B cell (primary cell): ENCODE data around the gene UBE2R2. TPM values are rescaled to one million over a fixed set of nuclear protein-coding genes. Genes with fewer than 3 reads are reported as not detected.

Source experiments
- ATAC-seq: fragments of 200-7000 bp; cut with Tn5 transposase; one replicate; pipeline ENCODE4 v1.10.0; 2021; ENCODE audit warnings: low read depth, mild to moderate bottlenecking, moderate number of reproducible peaks, moderate library complexity
- CTCF ChIA-PET: fragments of 350-600 bp; sonication (Branson Sonifier 250); formaldehyde crosslinking; loops from one replicate; lab custom pipeline; 2021; ENCODE audit warnings: antibody characterized with exemption, inconsistent platforms; lab: Charles Lee
- POLR2A ChIA-PET: fragments of 350-600 bp; sonication (Branson Sonifier 250); formaldehyde crosslinking; loops from one replicate; lab custom pipeline; 2021; ENCODE audit warnings: antibody characterized with exemption; lab: Charles Lee
- DNase-seq: peaks from one replicate; pipeline ENCODE4 v3.0.0; 2013
- H2AFZ ChIP-seq: 2 replicates; pipeline ENCODE4 v1.6.1; 2012; ENCODE audit warnings: mild to moderate bottlenecking, low read depth, low read length; ENCODE audit not compliant: insufficient read depth, poor library complexity, severe bottlenecking
- H3K27ac ChIP-seq, 2 donors: 1 replicate in 1 of 2; 2 replicates in 1 of 2; pipeline ENCODE4 v1.5.1; 2012 to 2013; ENCODE audit warnings: low read length in 2 of 2, mild to moderate bottlenecking in 2 of 2, moderate library complexity in 1 of 2
- H3K27me3 ChIP-seq, 4 experiments: fragments of 200-600 bp in 1 of 4; sonication (generic) in 1 of 4; replicated peaks in 1 of 4; 1 replicate in 2 of 4; 2 replicates in 2 of 4; pipeline versions ENCODE4 v1.6.1 to v1.7.0; 2013 to 2016; ENCODE audit warnings: low read length in 3 of 4, mild to moderate bottlenecking in 2 of 4, mixed read lengths in 1 of 4, moderate library complexity in 1 of 4; ENCODE audit not compliant: insufficient read depth in 4 of 4, control insufficient read depth in 3 of 4; ENCODE audit errors: control extremely low read depth in 1 of 4
- H3K36me3 ChIP-seq, 2 experiments: replicated peaks in 1 of 2; 1 replicate in 1 of 2; 2 replicates in 1 of 2; pipeline versions ENCODE4 v1.6.1 to v1.7.1; 2013; ENCODE audit warnings: low read length in 1 of 2; ENCODE audit not compliant: insufficient read depth in 2 of 2, control insufficient read depth in 1 of 2; ENCODE audit errors: control extremely low read depth in 1 of 2, extremely low read depth in 1 of 2
- H3K4me1 ChIP-seq, 2 donors: fragments of 200-600 bp in 1 of 2; sonication (generic) in 1 of 2; 1 replicate in 1 of 2; 2 replicates in 1 of 2; pipeline versions ENCODE4 v1.5.1 to v1.6.1; 2013 to 2017; ENCODE audit warnings: low read length in 2 of 2; ENCODE audit not compliant: control insufficient read depth in 2 of 2, insufficient read depth in 2 of 2
- H3K4me2 ChIP-seq: replicated peaks from 2 replicates; pipeline ENCODE3; 2012; ENCODE audit warnings: mild to moderate bottlenecking, low read depth, low read length; ENCODE audit not compliant: poor library complexity, severe bottlenecking
- H3K4me3 ChIP-seq, 5 experiments: fragments of 200-600 bp in 1 of 5; sonication (generic) in 1 of 5; 1 replicate in 3 of 5; 2 replicates in 2 of 5; pipeline versions ENCODE4 v1.5.1 to v1.7.0; 2011 to 2016; ENCODE audit warnings: low read length in 4 of 5, mild to moderate bottlenecking in 4 of 5, low read depth in 2 of 5, control low read depth in 1 of 5, moderate library complexity in 1 of 5; ENCODE audit not compliant: insufficient read depth in 1 of 5; ENCODE audit errors: control extremely low read depth in 1 of 5, extremely low read depth in 1 of 5
- H3K79me2 ChIP-seq: fragments of 200-600 bp; sonication (generic); one replicate; pipeline ENCODE4 v1.6.0; 2016; ENCODE audit warnings: low read length; ENCODE audit not compliant: control insufficient read depth, insufficient read depth
- H3K9ac ChIP-seq: fragments of 200-600 bp; sonication (generic); 2 replicates; pipeline ENCODE4 v1.6.1; 2017; ENCODE audit warnings: mild to moderate bottlenecking, low read length, moderate library complexity
- H3K9me3 ChIP-seq, 3 donors: one replicate each; pipeline versions ENCODE4 v1.6.1 to v1.7.1; 2013; ENCODE audit warnings: low read length in 2 of 3; ENCODE audit not compliant: control insufficient read depth in 2 of 3, insufficient read depth in 1 of 3; ENCODE audit errors: control extremely low read depth in 1 of 3
- H4K20me1 ChIP-seq: 2 replicates; pipeline ENCODE4 v1.6.0; 2012; ENCODE audit warnings: mild to moderate bottlenecking, low read length; ENCODE audit not compliant: insufficient read depth, control insufficient read depth, poor library complexity, severe bottlenecking
- H3K27ac Mint-ChIP-seq: one replicate; pipeline ENCODE4 v1.8.0; 2021; ENCODE audit warnings: mixed read lengths
- H3K27me3 Mint-ChIP-seq: one replicate; pipeline ENCODE4 v1.8.0; 2021; ENCODE audit warnings: mixed read lengths
- H3K4me1 Mint-ChIP-seq: one replicate; pipeline ENCODE4 v1.8.0; 2021; ENCODE audit warnings: mixed read lengths
- H3K4me3 Mint-ChIP-seq: one replicate; pipeline ENCODE4 v1.8.0; 2021; ENCODE audit warnings: mixed read lengths
- H3K9me3 Mint-ChIP-seq: one replicate; pipeline ENCODE4 v1.8.0; 2022; ENCODE audit warnings: mixed read lengths; ENCODE audit not compliant: insufficient read depth
- EZH2 ChIP-seq: IDR thresholded peaks from 2 replicates; pipeline ENCODE4 v1.6.1; 2012; ENCODE audit warnings: borderline replicate concordance, low read depth, mild to moderate bottlenecking, moderate library complexity, low read length; ENCODE audit not compliant: insufficient read depth, poor library complexity, severe bottlenecking
- WGBS: methylation state at CpG from one replicate; pipeline ENCODE4 v1.1.5; 2013; ENCODE audit warnings: missing lambda C conversion rate; ENCODE audit not compliant: insufficient coverage; 5-methylcytosine and 5-hydroxymethylcytosine counted together
- intact Hi-C: fragments of 100-400 bp; cut with micrococcal nuclease; formaldehyde crosslinking; loops from one replicate; pipeline ENCODE4 v1.10.0; 2022
- polyA plus RNA-seq: library from polyadenylated mRNA; depleted of rRNA; stranded (reverse); fragments of >200 nt; gene quantifications from 2 replicates; pipeline ENCODE4 v1.2.3, GENCODE V29; 2012
- total RNA-seq, 2 donors: library from RNA; stranded (reverse); fragments of 120-200 nt in 1 of 2; gene quantifications; 1 replicate in 1 of 2; 2 replicates in 1 of 2; pipeline versions ENCODE4 v1.2.3 to v1.2.4, GENCODE V29; 2013 to 2022
- TF ChIP-seq, protein P1 (sequence below): fragments of 200-600 bp; IDR thresholded peaks from one replicate; pipeline ENCODE4 v1.8.0; 2022; ENCODE audit warnings: antibody characterized with exemption, mild to moderate bottlenecking

Gene UBE2R2
- total and polyA plus RNA-seq, 2 donors (not counting 1 experiment from before 2014, with no cell fraction given), result 18.9 to 48.8 TPM

DNA sequence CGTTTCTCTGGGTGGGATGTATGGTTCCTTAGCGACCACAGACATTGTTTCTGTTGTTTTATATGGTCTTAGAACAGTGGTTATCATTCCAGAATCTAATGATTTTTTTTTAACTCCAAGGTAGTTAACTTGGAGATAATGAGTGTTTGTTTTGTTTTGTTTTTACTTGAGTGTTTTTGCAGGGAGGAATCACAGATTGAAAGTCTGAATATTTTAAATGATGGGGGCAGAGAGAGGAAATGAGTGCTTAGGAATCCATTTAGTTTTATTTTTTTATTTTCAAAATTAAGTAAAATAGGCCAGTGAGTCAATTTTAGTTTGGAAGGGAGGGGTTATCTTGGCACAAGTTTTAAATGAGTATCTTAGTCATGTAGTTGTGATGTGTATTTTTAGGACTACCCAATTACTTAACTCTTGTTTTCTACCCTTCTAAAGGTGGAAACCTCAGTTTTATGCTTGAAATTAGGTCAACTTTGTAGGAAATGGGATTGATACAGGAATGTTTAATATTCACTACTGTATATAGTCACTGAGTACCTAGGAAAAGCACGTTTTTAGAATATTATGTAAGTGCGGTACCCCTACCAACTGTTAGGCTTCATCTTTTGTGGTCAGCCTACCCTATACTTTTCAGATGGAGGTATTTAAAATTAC lies 2.0 kb downstream of the UBE2R2 start:
- no peak for DNase-seq
- no peaks in the 10 kb centered on the region for H3K27me3 ChIP-seq
- H3K9ac ChIP-seq, result peak overlapping the region; percentile 96
- peaks cover 0 to 3% of the 10 kb centered on the region in 2 experiments for H3K36me3 ChIP-seq
- peak overlapping the region; percentile 37 to 89 for H3K27ac ChIP-seq
- no peak for ATAC-seq
- ChIA-PET CTCF (interaction anchor here (1.0 kb wide), 2 partner anchors 18 to 40 kb away, joined by 3 read pairs; no protein-coding TSS in a partner anchor), POLR2A (interaction anchor here (0.7 kb wide), 1 partner anchor 168 kb away, joined by 19 read pairs; no protein-coding TSS in a partner anchor)
- H3K4me2 ChIP-seq, result peak overlapping the region; percentile 100
- H3K4me1 ChIP-seq, result peaks cover 50 to 51% of the 10 kb centered on the region in 2 donors
- H3K4me1 Mint-ChIP-seq, result peaks cover 60% of the 10 kb centered on the region
- 0% methylated on average over 2 of the region's 4 CpGs for WGBS
- H3K79me2 ChIP-seq, result peaks cover 60% of the 10 kb centered on the region
- no peaks in the 10 kb centered on the region for H3K9me3 Mint-ChIP-seq
- H3K4me3 ChIP-seq, result peak overlapping the region; percentile 74 to 92 (median 83)
- no peaks in the 10 kb centered on the region for H3K27me3 Mint-ChIP-seq
- intact Hi-C loops, result loop anchor here (5.0 to 10.0 kb wide), 7 partner anchors 103 to 1913 kb away; partner anchors contain the start of genes CREB3, DNAI1, DNAJA1 and DNAJB5
- peak overlapping the region; percentile 98 for H3K4me3 Mint-ChIP-seq
- peaks cover 0 to 3% (median 0%) of the 10 kb centered on the region in 3 donors for H3K9me3 ChIP-seq
- H3K27ac Mint-ChIP-seq, result peak overlapping the region; percentile 92
- TF ChIP-seq, protein P1, sequence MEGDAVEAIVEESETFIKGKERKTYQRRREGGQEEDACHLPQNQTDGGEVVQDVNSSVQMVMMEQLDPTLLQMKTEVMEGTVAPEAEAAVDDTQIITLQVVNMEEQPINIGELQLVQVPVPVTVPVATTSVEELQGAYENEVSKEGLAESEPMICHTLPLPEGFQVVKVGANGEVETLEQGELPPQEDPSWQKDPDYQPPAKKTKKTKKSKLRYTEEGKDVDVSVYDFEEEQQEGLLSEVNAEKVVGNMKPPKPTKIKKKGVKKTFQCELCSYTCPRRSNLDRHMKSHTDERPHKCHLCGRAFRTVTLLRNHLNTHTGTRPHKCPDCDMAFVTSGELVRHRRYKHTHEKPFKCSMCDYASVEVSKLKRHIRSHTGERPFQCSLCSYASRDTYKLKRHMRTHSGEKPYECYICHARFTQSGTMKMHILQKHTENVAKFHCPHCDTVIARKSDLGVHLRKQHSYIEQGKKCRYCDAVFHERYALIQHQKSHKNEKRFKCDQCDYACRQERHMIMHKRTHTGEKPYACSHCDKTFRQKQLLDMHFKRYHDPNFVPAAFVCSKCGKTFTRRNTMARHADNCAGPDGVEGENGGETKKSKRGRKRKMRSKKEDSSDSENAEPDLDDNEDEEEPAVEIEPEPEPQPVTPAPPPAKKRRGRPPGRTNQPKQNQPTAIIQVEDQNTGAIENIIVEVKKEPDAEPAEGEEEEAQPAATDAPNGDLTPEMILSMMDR, result no peak
- no peak for TF ChIP-seq EZH2
- H2AFZ ChIP-seq, result peak overlapping the region; percentile 61
- H4K20me1 ChIP-seq, result peaks cover 24% of the 10 kb centered on the region

DNA sequence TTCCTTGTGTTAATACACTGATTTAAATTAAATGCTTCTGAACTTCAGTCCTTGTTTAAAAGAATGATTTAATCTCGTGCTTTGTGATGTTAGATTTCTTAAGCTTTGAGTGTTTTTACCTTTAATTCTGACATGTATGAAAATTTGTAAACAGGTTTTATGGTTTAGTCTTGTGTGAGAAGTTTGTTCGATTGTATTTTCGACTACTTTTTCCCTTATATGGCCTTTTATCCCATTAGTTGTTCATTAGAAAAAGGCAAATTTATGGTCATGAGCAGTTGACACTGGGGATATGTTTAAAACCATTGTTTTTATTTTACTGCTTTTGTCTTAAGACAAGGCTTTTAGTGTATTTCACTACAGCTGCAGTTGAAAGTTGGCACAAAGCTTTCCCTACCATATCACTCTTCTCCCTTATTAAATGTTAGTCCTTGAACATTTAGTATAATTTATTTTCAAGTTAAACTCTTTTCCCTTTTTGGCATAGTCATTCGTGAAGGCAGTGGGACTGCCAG lies 3.3 kb downstream of the UBE2R2 start:
- TF ChIP-seq, protein P1, result no peak
- no peak for TF ChIP-seq EZH2
- Histone ChIP-seq H3K4me3 (no peak overlapping the region), H3K4me1 (peaks cover 39 to 40% of the 10 kb centered on the region in 2 donors), H3K27ac (peak overlapping the region in 1 of 2 donors; percentile 1), H3K36me3 (peaks cover 0 to 3% of the 10 kb centered on the region in 2 experiments), H2AFZ (no peak overlapping the region), H3K9ac (no peak overlapping the region), H3K4me2 (no peak overlapping the region), H3K27me3 (no peaks in the 10 kb centered on the region), H3K9me3 (peaks cover 0 to 3% (median 0%) of the 10 kb centered on the region in 3 donors), H3K79me2 (peaks cover 73% of the 10 kb centered on the region), H4K20me1 (peaks cover 24% of the 10 kb centered on the region)
- H3K27me3 Mint-ChIP-seq, result no peaks in the 10 kb centered on the region
- POLR2A ChIA-PET, result interaction anchor here (0.6 kb wide), 1 partner anchor 277 kb away, joined by 3 read pairs; no protein-coding TSS in a partner anchor
- peak overlapping the region; percentile 21 for H3K4me3 Mint-ChIP-seq
- no peak for DNase-seq
- H3K4me1 Mint-ChIP-seq, result peaks cover 50% of the 10 kb centered on the region
- H3K27ac Mint-ChIP-seq, result no peak overlapping the region
- intact Hi-C loops, result no loop called here
- no peaks in the 10 kb centered on the region for H3K9me3 Mint-ChIP-seq
- no peak for ATAC-seq
- CTCF ChIA-PET, result interaction anchor here (1.2 kb wide), 1 partner anchor 32 kb away, joined by 6 read pairs; no protein-coding TSS in a partner anchor
- no CpG with 5 or more reads among the region's 4 CpGs for WGBS
